ENCODE measurements around the gene WDFY2.
A peak's percentile ranks its signal among the peaks of the same experiment; 100 is the strongest.

- TF ChIP-seq, protein P1, sequence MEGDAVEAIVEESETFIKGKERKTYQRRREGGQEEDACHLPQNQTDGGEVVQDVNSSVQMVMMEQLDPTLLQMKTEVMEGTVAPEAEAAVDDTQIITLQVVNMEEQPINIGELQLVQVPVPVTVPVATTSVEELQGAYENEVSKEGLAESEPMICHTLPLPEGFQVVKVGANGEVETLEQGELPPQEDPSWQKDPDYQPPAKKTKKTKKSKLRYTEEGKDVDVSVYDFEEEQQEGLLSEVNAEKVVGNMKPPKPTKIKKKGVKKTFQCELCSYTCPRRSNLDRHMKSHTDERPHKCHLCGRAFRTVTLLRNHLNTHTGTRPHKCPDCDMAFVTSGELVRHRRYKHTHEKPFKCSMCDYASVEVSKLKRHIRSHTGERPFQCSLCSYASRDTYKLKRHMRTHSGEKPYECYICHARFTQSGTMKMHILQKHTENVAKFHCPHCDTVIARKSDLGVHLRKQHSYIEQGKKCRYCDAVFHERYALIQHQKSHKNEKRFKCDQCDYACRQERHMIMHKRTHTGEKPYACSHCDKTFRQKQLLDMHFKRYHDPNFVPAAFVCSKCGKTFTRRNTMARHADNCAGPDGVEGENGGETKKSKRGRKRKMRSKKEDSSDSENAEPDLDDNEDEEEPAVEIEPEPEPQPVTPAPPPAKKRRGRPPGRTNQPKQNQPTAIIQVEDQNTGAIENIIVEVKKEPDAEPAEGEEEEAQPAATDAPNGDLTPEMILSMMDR (IDR thresholded peaks at IDR 0.05) = peak in 4 of 5 experiments; percentile 36 to 74 (median 52)
- TF ChIP-seq EP300 (IDR thresholded peaks at IDR 0.05) (peak in 1 of 2 donors; percentile 68), POLR2A (IDR thresholded peaks at IDR 0.05) (no peak)
Measured at GRCh38 chr13:51731759-51732158, 147.5 kb downstream of the WDFY2 start.

Measured in tibial nerve (tissue), 4 donors.